ENCODE measurements around the gene HSD17B7. TPM values are rescaled to one million over a fixed set of nuclear protein-coding genes. Genes with fewer than 3 reads are reported as not detected.
"Not testable (repeated sequence)": the region's sequence is repeated elsewhere in the genome, so short reads cannot be mapped to it uniquely, and the experiment has no call there.

Gene HSD17B7
- total RNA-seq, 3 donors from 2014 or later, result 10.2 to 35.4 (median 22.9) TPM

GRCh38 chr1:162799995-162800830 lies 9.7 kb downstream of the HSD17B7 start:
- H3K4me1 ChIP-seq; H3K27ac ChIP-seq; H3K4me3 ChIP-seq; H3K27me3 ChIP-seq; intact Hi-C loops (cut with DNase I; ENCODE audit: low total_unique reads); H3K36me3 ChIP-seq; H3K9me3 ChIP-seq: not testable (repeated sequence)
- TF ChIP-seq, protein P1, sequence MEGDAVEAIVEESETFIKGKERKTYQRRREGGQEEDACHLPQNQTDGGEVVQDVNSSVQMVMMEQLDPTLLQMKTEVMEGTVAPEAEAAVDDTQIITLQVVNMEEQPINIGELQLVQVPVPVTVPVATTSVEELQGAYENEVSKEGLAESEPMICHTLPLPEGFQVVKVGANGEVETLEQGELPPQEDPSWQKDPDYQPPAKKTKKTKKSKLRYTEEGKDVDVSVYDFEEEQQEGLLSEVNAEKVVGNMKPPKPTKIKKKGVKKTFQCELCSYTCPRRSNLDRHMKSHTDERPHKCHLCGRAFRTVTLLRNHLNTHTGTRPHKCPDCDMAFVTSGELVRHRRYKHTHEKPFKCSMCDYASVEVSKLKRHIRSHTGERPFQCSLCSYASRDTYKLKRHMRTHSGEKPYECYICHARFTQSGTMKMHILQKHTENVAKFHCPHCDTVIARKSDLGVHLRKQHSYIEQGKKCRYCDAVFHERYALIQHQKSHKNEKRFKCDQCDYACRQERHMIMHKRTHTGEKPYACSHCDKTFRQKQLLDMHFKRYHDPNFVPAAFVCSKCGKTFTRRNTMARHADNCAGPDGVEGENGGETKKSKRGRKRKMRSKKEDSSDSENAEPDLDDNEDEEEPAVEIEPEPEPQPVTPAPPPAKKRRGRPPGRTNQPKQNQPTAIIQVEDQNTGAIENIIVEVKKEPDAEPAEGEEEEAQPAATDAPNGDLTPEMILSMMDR (IDR thresholded peaks at IDR 0.05), result peak in 2 of 3 donors; percentile 59 to 77
- peak; percentile 61 to 67 for DNase-seq (ENCODE audit: low spot score in 2 of 2)

GRCh38 chr1:162807503-162807902 lies 17.0 kb downstream of the HSD17B7 start:
- H3K4me1 ChIP-seq; H3K27ac ChIP-seq; H3K27me3 ChIP-seq; H3K36me3 ChIP-seq; DNase-seq (ENCODE audit: low spot score in 2 of 2); H3K9me3 ChIP-seq; intact Hi-C loops (cut with DNase I; ENCODE audit: low total_unique reads); H3K4me3 ChIP-seq: not testable (repeated sequence)

- DNase-seq (ENCODE audit: low spot score in 2 of 2); H3K4me3 ChIP-seq; H3K36me3 ChIP-seq; H3K27ac ChIP-seq; H3K4me1 ChIP-seq; H3K27me3 ChIP-seq; H3K9me3 ChIP-seq; intact Hi-C loops (cut with DNase I; ENCODE audit: low total_unique reads): not testable (repeated sequence)
Measured at GRCh38 chr1:162812357-162812756, 21.9 kb downstream of the HSD17B7 start.

GRCh38 chr1:162818136-162818535 lies 27.6 kb downstream of the HSD17B7 start:
- H3K36me3 ChIP-seq; DNase-seq (ENCODE audit: low spot score in 2 of 2); H3K27ac ChIP-seq; H3K4me3 ChIP-seq; intact Hi-C loops (cut with DNase I; ENCODE audit: low total_unique reads); H3K9me3 ChIP-seq; H3K27me3 ChIP-seq; H3K4me1 ChIP-seq: not testable (repeated sequence)

GRCh38 chr1:162818666-162819065 lies 28.2 kb downstream of the HSD17B7 start:
- H3K36me3 ChIP-seq; H3K9me3 ChIP-seq; intact Hi-C loops (cut with DNase I; ENCODE audit: low total_unique reads); H3K4me3 ChIP-seq; DNase-seq (ENCODE audit: low spot score in 2 of 2); H3K27me3 ChIP-seq; H3K4me1 ChIP-seq; H3K27ac ChIP-seq: not testable (repeated sequence)

DNA sequence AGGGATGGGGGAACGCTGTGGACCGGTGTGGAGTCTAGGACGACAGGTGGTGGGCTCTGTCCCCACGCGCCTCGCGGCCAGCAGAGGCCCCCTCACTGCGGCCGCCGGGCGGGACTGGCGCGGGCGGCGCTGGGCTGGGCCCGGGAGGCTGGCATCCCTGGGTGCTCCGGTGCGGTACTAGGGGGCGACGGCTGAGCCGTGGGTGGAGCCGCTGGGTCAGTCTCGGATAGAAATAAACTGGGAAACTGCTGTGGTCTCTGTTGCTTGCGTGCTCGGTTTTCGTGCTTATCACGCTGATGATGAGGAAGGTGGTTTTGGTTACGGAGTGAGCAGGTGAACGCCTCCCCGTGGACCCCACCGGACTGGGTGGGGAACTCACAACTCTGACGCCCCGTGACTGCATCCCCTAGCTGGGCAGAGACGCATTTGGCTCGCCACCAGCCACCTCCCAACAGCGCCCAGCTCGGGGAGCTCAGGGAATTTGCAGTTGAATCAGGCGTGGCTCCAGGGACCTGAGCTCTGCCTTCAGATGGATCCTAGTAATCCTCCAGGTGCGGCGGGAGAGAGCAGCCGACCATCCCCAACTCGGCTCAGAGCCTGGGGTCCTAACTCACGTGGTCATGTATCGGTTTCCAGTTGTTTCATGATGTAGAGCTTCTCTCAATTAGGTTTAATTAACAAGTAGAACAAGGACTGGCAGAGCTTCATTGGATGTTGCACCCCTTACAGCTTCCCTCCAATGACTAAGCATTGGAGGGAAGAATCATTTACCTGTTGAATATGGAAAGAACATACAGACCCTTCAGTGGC lies 32.1 kb downstream of the HSD17B7 start:
- Histone ChIP-seq H3K27ac (no peak overlapping the region), H3K27me3 (peaks cover 0 to 4% of the 10 kb centered on the region in 2 donors), H3K9me3 (no peaks in the 10 kb centered on the region), H3K4me1 (peaks cover 0 to 5% of the 10 kb centered on the region in 2 donors), H3K4me3 (peak overlapping the region; percentile 28 to 67 (median 45)), H3K36me3 (no peaks in the 10 kb centered on the region)
- TF ChIP-seq, protein P1 (IDR thresholded peaks at IDR 0.05), result no peak
- TF ChIP-seq POLR2AphosphoS5 (IDR thresholded peaks at IDR 0.05), result no peak
- no peak for TF ChIP-seq POLR2A (IDR thresholded peaks at IDR 0.05)
- DNase-seq (ENCODE audit: low spot score in 2 of 2), result peak in 1 of 2 donors; percentile 52
- intact Hi-C loops (cut with DNase I; ENCODE audit: low total_unique reads), result no loop called here

DNA sequence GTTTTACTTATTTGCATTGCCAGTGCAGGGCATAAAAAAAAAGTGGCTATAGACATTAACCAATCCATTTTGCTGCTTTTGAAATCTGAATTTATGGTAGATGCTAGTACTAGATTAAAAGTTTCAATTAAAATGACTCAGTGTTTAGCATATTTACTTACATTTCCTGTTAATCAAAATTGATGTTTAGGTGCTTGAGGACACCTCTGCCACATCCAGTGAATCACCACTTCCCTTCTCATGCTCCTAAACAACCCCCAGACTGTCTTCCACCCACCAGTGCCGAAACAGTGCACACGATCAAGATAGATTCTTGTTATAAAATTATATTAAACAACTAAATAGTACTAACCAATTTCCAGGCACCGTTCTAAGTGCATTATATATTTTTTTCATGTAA lies 32.7 kb downstream of the HSD17B7 start:
- intact Hi-C loops (cut with DNase I; ENCODE audit: low total_unique reads), result no loop called here
- H3K4me3 ChIP-seq, result peak overlapping the region in 1 of 3 donors; percentile 67
- H3K9me3 ChIP-seq, result no peaks in the 10 kb centered on the region
- H3K36me3 ChIP-seq, result no peaks in the 10 kb centered on the region
- DNase-seq (ENCODE audit: low spot score in 2 of 2), result no peak
- peaks cover 0 to 4% of the 10 kb centered on the region in 2 donors for H3K27me3 ChIP-seq
- TF ChIP-seq, protein P1 (IDR thresholded peaks at IDR 0.05), result no peak
- TF ChIP-seq POLR2A (IDR thresholded peaks at IDR 0.05), result no peak
- TF ChIP-seq POLR2AphosphoS5 (IDR thresholded peaks at IDR 0.05), result no peak
- H3K4me1 ChIP-seq, result peaks cover 0 to 5% of the 10 kb centered on the region in 2 donors
- no peak overlapping the region for H3K27ac ChIP-seq
